Right lobe of liver (tissue), 4 donors: ENCODE measurements around the gene SEC16B.

ENCODE experiments used
- POLR2A ChIP-seq: fragments of 450-650 bp; IDR thresholded peaks from one replicate; pipeline ENCODE4 v1.6.1; 2017; ENCODE audit warnings: antibody characterized with exemption, mild to moderate bottlenecking
- TF ChIP-seq, protein P1 (sequence below), 4 donors: fragments of 200-600 bp in 3 of 4; fragments of 450-650 bp in 1 of 4; IDR thresholded peaks; one replicate each; pipeline versions ENCODE4 v1.5.1 to v1.8.0; 2016 to 2022; ENCODE audit warnings: antibody characterized with exemption in 4 of 4, mild to moderate bottlenecking in 2 of 4
- donor health status: DM: no; HTN: no; CAD: no.
- donor health status: DM: no; HTN: no; CAD: no.
- donor health status: DM: no; HTN: yes; CAD: no.

DNA sequence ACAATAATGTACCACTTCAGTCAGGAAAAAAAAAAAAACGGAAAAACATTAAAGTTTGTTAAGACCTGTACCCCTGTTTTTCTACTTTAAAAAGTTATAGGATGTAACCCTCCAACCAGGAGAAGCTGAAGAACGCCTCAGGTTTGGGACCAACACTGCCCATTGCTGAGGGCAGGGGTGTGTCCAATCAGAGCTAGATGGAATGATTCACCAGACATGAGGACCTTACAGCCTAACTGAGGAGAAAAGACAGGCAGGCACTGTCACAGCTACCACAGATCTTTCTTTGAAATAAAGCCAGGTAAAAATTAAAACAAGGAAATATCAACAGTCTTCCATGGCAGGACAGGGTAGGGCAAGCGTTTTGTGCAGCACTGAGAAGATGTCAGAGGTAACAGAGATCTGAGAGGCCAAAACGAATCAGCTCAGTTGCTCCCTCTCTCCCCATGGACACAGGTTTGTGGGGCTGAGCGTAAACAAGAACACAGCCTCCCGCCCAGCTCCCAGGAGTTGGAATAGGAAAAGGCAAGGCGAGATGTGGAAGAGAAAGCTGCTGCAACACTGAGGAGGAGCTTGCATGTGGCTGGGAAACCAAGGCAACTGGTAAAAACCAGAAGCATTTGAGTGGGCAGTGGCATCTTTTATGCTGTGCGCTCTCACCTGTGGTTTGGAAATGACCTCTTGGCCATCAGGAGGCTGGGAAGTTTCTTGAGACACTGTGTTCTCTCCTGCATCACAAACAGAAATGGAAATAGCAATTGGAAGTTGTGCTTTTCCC is 34.0 kb downstream of the SEC16B start:
- TF ChIP-seq, protein P1, sequence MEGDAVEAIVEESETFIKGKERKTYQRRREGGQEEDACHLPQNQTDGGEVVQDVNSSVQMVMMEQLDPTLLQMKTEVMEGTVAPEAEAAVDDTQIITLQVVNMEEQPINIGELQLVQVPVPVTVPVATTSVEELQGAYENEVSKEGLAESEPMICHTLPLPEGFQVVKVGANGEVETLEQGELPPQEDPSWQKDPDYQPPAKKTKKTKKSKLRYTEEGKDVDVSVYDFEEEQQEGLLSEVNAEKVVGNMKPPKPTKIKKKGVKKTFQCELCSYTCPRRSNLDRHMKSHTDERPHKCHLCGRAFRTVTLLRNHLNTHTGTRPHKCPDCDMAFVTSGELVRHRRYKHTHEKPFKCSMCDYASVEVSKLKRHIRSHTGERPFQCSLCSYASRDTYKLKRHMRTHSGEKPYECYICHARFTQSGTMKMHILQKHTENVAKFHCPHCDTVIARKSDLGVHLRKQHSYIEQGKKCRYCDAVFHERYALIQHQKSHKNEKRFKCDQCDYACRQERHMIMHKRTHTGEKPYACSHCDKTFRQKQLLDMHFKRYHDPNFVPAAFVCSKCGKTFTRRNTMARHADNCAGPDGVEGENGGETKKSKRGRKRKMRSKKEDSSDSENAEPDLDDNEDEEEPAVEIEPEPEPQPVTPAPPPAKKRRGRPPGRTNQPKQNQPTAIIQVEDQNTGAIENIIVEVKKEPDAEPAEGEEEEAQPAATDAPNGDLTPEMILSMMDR (IDR thresholded peaks at IDR 0.05): no peak
- no peak for TF ChIP-seq POLR2A
